PC-3 (cell line): ENCODE results near the gene TCEAL6. TPM values are rescaled to one million over a fixed set of nuclear protein-coding genes. Genes with fewer than 3 reads are reported as not detected.
"Not testable (repeated sequence)": the region's sequence is repeated elsewhere in the genome, so short reads cannot be mapped to it uniquely, and the experiment has no call there.

ENCODE experiments used
- ATAC-seq: fragments of 200-7000 bp; cut with Tn5 transposase; 2 replicates; pipeline ENCODE4 v1.9.1; 2020; ENCODE audit warnings: mild to moderate bottlenecking, moderate library complexity
- BruUV-seq: library from RNA; stranded (reverse); fragments of 400-500 nt; replicated peaks from 2 replicates; lab custom pipeline; 2021; lab: Mats Ljungman, UMichigan
- CTCF ChIA-PET: fragments of 300-600 bp; sonication (Branson Sonifier 250); formaldehyde crosslinking; loops from one replicate; lab custom pipeline; 2022; ENCODE audit warnings: antibody characterized with exemption; lab: Charles Lee
- POLR2A ChIA-PET: fragments of 300-600 bp; sonication (Branson Sonifier 250); formaldehyde crosslinking; loops from one replicate; lab custom pipeline; 2022; ENCODE audit warnings: antibody characterized with exemption; ENCODE audit not compliant: unreplicated experiment; lab: Charles Lee
- DNase-seq: peaks from one replicate; pipeline ENCODE4 v3.0.0-alpha.2; 2015
- H2AFZ ChIP-seq: fragments of 300-600 bp; sonication (generic); 2 replicates; pipeline ENCODE4 v1.6.0; 2016; ENCODE audit warnings: antibody characterized with exemption, low read length
- H3F3A ChIP-seq: fragments of 300-600 bp; sonication (generic); one replicate; pipeline ENCODE4 v1.6.0; 2017; ENCODE audit warnings: antibody characterized with exemption, low read length, control low read depth, mild to moderate bottlenecking; ENCODE audit not compliant: unreplicated experiment
- H3K27ac ChIP-seq: fragments of 300-600 bp; sonication (generic); 2 replicates; pipeline ENCODE4 v1.5.1; 2016; ENCODE audit warnings: mild to moderate bottlenecking, low read length
- H3K27me3 ChIP-seq: fragments of 300-600 bp; sonication (generic); 2 replicates; pipeline ENCODE4 v1.6.1; 2016; ENCODE audit warnings: low read length, mixed read lengths
- H3K36me3 ChIP-seq: fragments of 300-600 bp; sonication (generic); 2 replicates; pipeline ENCODE4 v1.6.1; 2016; ENCODE audit warnings: low read depth, mixed run types, low read length, mixed read lengths
- H3K4me1 ChIP-seq: fragments of 300-600 bp; sonication (generic); 2 replicates; pipeline ENCODE4 v1.5.1; 2016; ENCODE audit warnings: low read length; ENCODE audit not compliant: insufficient read depth
- H3K4me2 ChIP-seq: fragments of 300-600 bp; sonication (generic); 2 replicates; pipeline ENCODE4 v1.6.0; 2016; ENCODE audit warnings: low read length
- H3K4me3 ChIP-seq: fragments of 300-600 bp; sonication (generic); 2 replicates; pipeline ENCODE4 v1.5.1; 2016; ENCODE audit warnings: mild to moderate bottlenecking, low read length, mixed read lengths
- H3K79me2 ChIP-seq: fragments of 300-600 bp; sonication (generic); 2 replicates; pipeline ENCODE4 v1.6.1; 2017; ENCODE audit warnings: low read length, mixed read lengths
- H3K9ac ChIP-seq: fragments of 300-600 bp; sonication (generic); 2 replicates; pipeline ENCODE4 v1.6.0; 2016; ENCODE audit warnings: mild to moderate bottlenecking, low read length
- H3K9me2 ChIP-seq: fragments of 300-600 bp; sonication (generic); replicated peaks from 2 replicates; pipeline ENCODE4 v1.6.1; 2016; ENCODE audit warnings: mixed run types, low read length, mixed read lengths
- H3K9me3 ChIP-seq: fragments of 300-600 bp; sonication (generic); 2 replicates; pipeline ENCODE4 v1.6.1; 2016; ENCODE audit warnings: low read length, mixed read lengths
- H4K20me1 ChIP-seq: fragments of 300-600 bp; sonication (generic); 2 replicates; pipeline ENCODE4 v1.6.1; 2016; ENCODE audit warnings: low read length, mixed read lengths
- CTCF ChIP-seq: fragments of 300-600 bp; sonication (generic); conservative IDR thresholded peaks from 2 replicates; pipeline ENCODE4 v1.5.1; 2017; ENCODE audit warnings: antibody characterized with exemption, low read depth, mild to moderate bottlenecking, low read length
- EZH2 ChIP-seq: fragments of 300-600 bp; sonication (generic); IDR thresholded peaks from one replicate; pipeline ENCODE4 v1.6.1; 2017; ENCODE audit warnings: antibody characterized with exemption, mild to moderate bottlenecking, low read length; ENCODE audit not compliant: unreplicated experiment
- EZH2phosphoT487 ChIP-seq: fragments of 300-600 bp; sonication (generic); IDR thresholded peaks from 2 replicates; pipeline ENCODE4 v1.6.1; 2018; ENCODE audit warnings: mild to moderate bottlenecking, antibody characterized with exemption, low read length, borderline replicate concordance
- intact Hi-C: fragments of 100-400 bp; cut with micrococcal nuclease; formaldehyde crosslinking; loops from 2 replicates; pipeline ENCODE4 v1.9.0; 2023
- total RNA-seq: library from RNA; depleted of rRNA; stranded (reverse); fragments of >200 nt; gene quantifications from 2 replicates; pipeline ENCODE4 v1.2.3, GENCODE V29; 2014

TCEAL6 gene
- total RNA-seq, 1 experiment from 2014 or later: not detected

GRCh38 chrX:102138064-102138463 lies 4.2 kb downstream of the TCEAL6 start:
- Histone ChIP-seq H3K4me2 (no peak overlapping the region), H3K9ac (no peak overlapping the region), H4K20me1 (no peaks in the 10 kb centered on the region), H3F3A (no peaks in the 10 kb centered on the region), H3K4me3 (no peak overlapping the region), H3K4me1 (no peaks in the 10 kb centered on the region), H3K9me3 (no peaks in the 10 kb centered on the region), H3K79me2 (no peaks in the 10 kb centered on the region), H3K27me3 (no peaks in the 10 kb centered on the region), H3K9me2 (no peaks in the 10 kb centered on the region), H3K36me3 (no peaks in the 10 kb centered on the region), H3K27ac (no peak overlapping the region), H2AFZ (no peak overlapping the region)
- intact Hi-C loops: no loop called here
- TF ChIP-seq EZH2phosphoT487: no peak
- TF ChIP-seq CTCF: no peak
- ChIA-PET CTCF (interaction anchor here (0.6 kb wide), 1 partner anchor 567 kb away, joined by 5 read pairs; no protein-coding TSS in a partner anchor), POLR2A (no interaction called here)
- ATAC-seq (no peak), DNase-seq (no peak)
- no TSS peak for BruUV-seq

GRCh38 chrX:102129473-102129872 lies 12.8 kb downstream of the TCEAL6 start:
- DNase-seq (peak; percentile 41), ATAC-seq (no peak)
- POLR2A ChIA-PET: no interaction called here
- Histone ChIP-seq H3K27me3 (0 out of 2 replicates have a peak, but pooled peaks cover 6% of the 10 kb centered on the region), H2AFZ (no peak overlapping the region), H3K9ac (no peak overlapping the region), H3K4me2 (no peak overlapping the region), H3F3A (no peaks in the 10 kb centered on the region), H3K4me3 (no peak overlapping the region), H3K27ac (no peak overlapping the region), H3K79me2 (no peaks in the 10 kb centered on the region), H3K9me2 (no peaks in the 10 kb centered on the region), H3K36me3 (no peaks in the 10 kb centered on the region), H4K20me1 (no peaks in the 10 kb centered on the region), H3K9me3 (no peaks in the 10 kb centered on the region), H3K4me1 (no peaks in the 10 kb centered on the region)
- TF ChIP-seq EZH2phosphoT487: no peak
- TF ChIP-seq CTCF: peak; percentile 55
- CTCF ChIA-PET: no interaction called here
- BruUV-seq: no TSS peak
- intact Hi-C loops: loop anchor here (10.0 kb wide), 1 partner anchor 735 kb away; no protein-coding TSS in a partner anchor

GRCh38 chrX:102126863-102127262 lies 15.4 kb downstream of the TCEAL6 start:
- no peak overlapping the region for H3K4me3 ChIP-seq

DNA sequence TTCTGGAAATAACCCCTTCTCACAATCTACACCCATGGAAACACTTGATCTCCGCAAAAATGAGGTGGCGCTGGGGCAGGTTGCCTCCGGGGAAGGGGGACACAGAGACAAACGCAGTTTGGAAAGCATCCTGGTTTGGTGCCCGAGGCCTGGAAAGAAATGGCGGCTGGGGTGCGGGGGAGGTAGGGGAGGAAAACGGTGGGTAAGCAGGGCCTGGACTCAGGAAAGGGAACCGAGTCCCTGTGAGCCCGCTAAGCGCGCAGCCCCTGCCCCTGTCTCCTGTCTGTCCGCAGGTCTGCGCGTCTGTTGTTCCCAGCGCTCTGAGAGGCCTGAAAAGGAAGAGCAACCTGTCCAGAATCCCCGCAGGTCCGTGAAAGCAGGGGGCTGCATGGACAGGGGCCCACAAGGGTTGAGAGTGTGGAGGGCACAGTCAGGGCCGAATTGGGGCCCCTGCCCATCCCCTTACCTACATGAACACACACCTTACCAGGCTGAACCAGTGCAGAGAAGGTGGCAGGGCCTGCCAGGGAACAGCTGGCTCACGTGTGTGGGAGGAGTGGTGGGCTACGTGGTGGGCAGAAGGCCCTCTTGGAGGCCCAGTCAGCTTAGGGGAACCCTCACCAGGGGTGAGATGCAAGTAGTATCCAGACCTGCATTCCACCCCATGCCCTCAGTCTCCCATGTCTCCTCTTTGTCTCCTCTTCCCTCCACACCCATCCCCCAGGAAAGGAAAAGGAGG lies 16.0 kb downstream of the TCEAL6 start:
- intact Hi-C loops: loop anchor here (10.0 kb wide), 1 partner anchor 739 kb away; no protein-coding TSS in a partner anchor

More at GRCh38 chrX:102126863-102127262, 15.4 kb downstream of the TCEAL6 start:
- no TSS peak for BruUV-seq
- Histone ChIP-seq H3K9me2 (no peaks in the 10 kb centered on the region), H3K4me1 (no peaks in the 10 kb centered on the region), H3K79me2 (no peaks in the 10 kb centered on the region), H3K4me2 (no peak overlapping the region), H3K27ac (no peak overlapping the region), H4K20me1 (no peaks in the 10 kb centered on the region), H3K9me3 (no peaks in the 10 kb centered on the region), H3F3A (no peaks in the 10 kb centered on the region), H3K27me3 (0 out of 2 replicates have a peak, but pooled peaks cover 6% of the 10 kb centered on the region), H2AFZ (no peak overlapping the region), H3K36me3 (no peaks in the 10 kb centered on the region), H3K9ac (no peak overlapping the region)
- ChIA-PET POLR2A (no interaction called here), CTCF (no interaction called here)
- DNase-seq: no peak
- TF ChIP-seq EZH2phosphoT487 (no peak), EZH2 (no peak), CTCF (no peak)
- no peak for ATAC-seq
- intact Hi-C loops: loop anchor here (10.0 kb wide), 1 partner anchor 738 kb away; no protein-coding TSS in a partner anchor

More for the DNA sequence above, 16.0 kb downstream of the TCEAL6 start:
- CTCF ChIA-PET, H3K79me2 ChIP-seq, H3K27ac ChIP-seq, H3K36me3 ChIP-seq, H3K4me2 ChIP-seq, POLR2A ChIA-PET, H3K27me3 ChIP-seq, BruUV-seq, H2AFZ ChIP-seq, ATAC-seq, DNase-seq, H3F3A ChIP-seq, H3K4me1 ChIP-seq, H3K4me3 ChIP-seq, H3K9me2 ChIP-seq, H3K9ac ChIP-seq, H3K9me3 ChIP-seq, H4K20me1 ChIP-seq: not testable (repeated sequence)
